Kidney (tissue), 14 donors: ENCODE results near the gene HECW1. TPM values are rescaled to one million over a fixed set of nuclear protein-coding genes. Genes with fewer than 3 reads are reported as not detected.

Source experiments
- DNase-seq, 5 donors: peaks; one replicate each; pipeline ENCODE4 v3.0.0-alpha.2; 2013 to 2020
- FAIRE-seq: peaks from 2 replicates; lab custom pipeline; 2012; peaks lifted over from hg19 to GRCh38; lab: Jason Lieb, UNC
- H3K27ac ChIP-seq, 2 donors: one replicate each; pipeline ENCODE4 v1.7.0; 2013; ENCODE audit warnings: low read depth in 2 of 2, low read length in 2 of 2, inconsistent platforms in 1 of 2
- H3K27me3 ChIP-seq: one replicate; pipeline ENCODE4 v1.7.1; 2013; ENCODE audit warnings: low read length, inconsistent platforms; ENCODE audit not compliant: control insufficient read depth, insufficient read depth
- H3K36me3 ChIP-seq, 3 donors: one replicate each; pipeline versions ENCODE4 v1.7.0 to v1.7.1; 2013; ENCODE audit warnings: low read length in 3 of 3, control low read depth in 1 of 3, inconsistent platforms in 1 of 3; ENCODE audit not compliant: insufficient read depth in 3 of 3, control insufficient read depth in 2 of 3
- H3K4me1 ChIP-seq, 3 donors: one replicate each; pipeline versions ENCODE4 v1.7.0 to v1.7.1; 2013; ENCODE audit warnings: low read length in 3 of 3, inconsistent platforms in 1 of 3, low read depth in 1 of 3; ENCODE audit not compliant: control insufficient read depth in 2 of 3, insufficient read depth in 2 of 3
- H3K4me3 ChIP-seq, 3 donors: one replicate each; pipeline versions ENCODE4 v1.7.0 to v1.8.1; 2013; ENCODE audit warnings: low read length in 3 of 3, control low read depth in 1 of 3, inconsistent platforms in 1 of 3
- H3K9ac ChIP-seq, 3 donors: one replicate each; pipeline versions ENCODE4 v1.7.0 to v1.7.1; 2013; ENCODE audit warnings: low read length in 3 of 3, control low read depth in 1 of 3, inconsistent platforms in 1 of 3
- H3K9me3 ChIP-seq, 3 donors: one replicate each; pipeline versions ENCODE4 v1.7.0 to v1.7.1; 2013; ENCODE audit warnings: low read length in 3 of 3, control low read depth in 1 of 3, inconsistent platforms in 1 of 3; ENCODE audit not compliant: control insufficient read depth in 2 of 3, insufficient read depth in 1 of 3
- intact Hi-C: fragments of 100-400 bp; cut with DNase I; formaldehyde crosslinking; loops from one replicate; pipeline ENCODE4 v1.11.1; 2022
- polyA plus RNA-seq: library from polyadenylated mRNA; stranded (reverse); fragments of 350-450 nt; fragmentation: Illumina TruSeq; extraction: RNeasy Lipid Tissue Mini Kit (QIAGEN cat#74804); gene quantifications from one replicate; pipeline ENCODE4 v1.2.3, GENCODE V29; 2014; ENCODE audit warnings: low read depth, low replicate concordance; ENCODE audit not compliant: insufficient read depth
- total RNA-seq: library from RNA; stranded (reverse); fragmentation: NEBNext Ultra II Directional; extraction: Animal tissue kit (Norgen Biotek cat#: 25700); gene quantifications from one replicate; pipeline ENCODE4 v1.2.1, GENCODE V29; 2021
- TF ChIP-seq, protein P1 (sequence below): IDR thresholded peaks from 3 replicates; pipeline ENCODE4 v1.5.1; 2012; ENCODE audit warnings: mild to moderate bottlenecking, moderate library complexity, borderline replicate concordance; ENCODE audit not compliant: insufficient read depth; ENCODE audit errors: extremely low read depth
- donor health status: control.
- donor health status: control.
- donor health status: control.
- donor health status: control.
- donor health status: control.
- donor health status: DM: yes; HTN: yes; CAD: no.
- donor health status: Normal renal cell carcinoma (clear cell type).

HECW1 gene
- total and polyA plus RNA-seq, 2 donors from 2014 or later = 0.50 to 7.5 TPM

DNA sequence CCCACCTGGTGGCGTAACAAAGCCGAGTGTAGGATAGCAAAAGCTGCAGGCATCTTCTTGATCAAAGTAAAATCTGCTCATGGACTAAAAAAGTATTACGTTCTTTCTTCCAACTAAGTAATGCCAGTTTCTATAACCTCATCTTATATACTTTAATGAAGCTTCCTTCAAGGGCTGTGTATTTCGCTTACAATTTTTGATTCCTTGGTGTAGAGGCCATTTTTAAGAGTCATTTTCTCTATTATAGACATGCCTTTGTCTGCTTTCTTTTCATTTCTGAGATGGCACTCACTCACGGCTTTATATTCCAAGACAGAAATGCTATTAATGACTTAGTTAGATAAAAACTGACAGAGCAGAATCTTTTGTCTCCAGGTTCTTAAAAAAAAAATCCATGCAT, 194.0 kb downstream of the HECW1 start:
- H3K9ac ChIP-seq = no peak overlapping the region
- H3K9me3 ChIP-seq = no peaks in the 10 kb centered on the region
- DNase-seq (no peak), FAIRE-seq (no peak)
- H3K27ac ChIP-seq = no peak overlapping the region
- H3K36me3 ChIP-seq = no peaks in the 10 kb centered on the region
- H3K27me3 ChIP-seq = no peaks in the 10 kb centered on the region
- H3K4me1 ChIP-seq = no peaks in the 10 kb centered on the region
- intact Hi-C loops = no loop called here
- TF ChIP-seq, protein P1, sequence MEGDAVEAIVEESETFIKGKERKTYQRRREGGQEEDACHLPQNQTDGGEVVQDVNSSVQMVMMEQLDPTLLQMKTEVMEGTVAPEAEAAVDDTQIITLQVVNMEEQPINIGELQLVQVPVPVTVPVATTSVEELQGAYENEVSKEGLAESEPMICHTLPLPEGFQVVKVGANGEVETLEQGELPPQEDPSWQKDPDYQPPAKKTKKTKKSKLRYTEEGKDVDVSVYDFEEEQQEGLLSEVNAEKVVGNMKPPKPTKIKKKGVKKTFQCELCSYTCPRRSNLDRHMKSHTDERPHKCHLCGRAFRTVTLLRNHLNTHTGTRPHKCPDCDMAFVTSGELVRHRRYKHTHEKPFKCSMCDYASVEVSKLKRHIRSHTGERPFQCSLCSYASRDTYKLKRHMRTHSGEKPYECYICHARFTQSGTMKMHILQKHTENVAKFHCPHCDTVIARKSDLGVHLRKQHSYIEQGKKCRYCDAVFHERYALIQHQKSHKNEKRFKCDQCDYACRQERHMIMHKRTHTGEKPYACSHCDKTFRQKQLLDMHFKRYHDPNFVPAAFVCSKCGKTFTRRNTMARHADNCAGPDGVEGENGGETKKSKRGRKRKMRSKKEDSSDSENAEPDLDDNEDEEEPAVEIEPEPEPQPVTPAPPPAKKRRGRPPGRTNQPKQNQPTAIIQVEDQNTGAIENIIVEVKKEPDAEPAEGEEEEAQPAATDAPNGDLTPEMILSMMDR = no peak
- no peak overlapping the region for H3K4me3 ChIP-seq

DNA sequence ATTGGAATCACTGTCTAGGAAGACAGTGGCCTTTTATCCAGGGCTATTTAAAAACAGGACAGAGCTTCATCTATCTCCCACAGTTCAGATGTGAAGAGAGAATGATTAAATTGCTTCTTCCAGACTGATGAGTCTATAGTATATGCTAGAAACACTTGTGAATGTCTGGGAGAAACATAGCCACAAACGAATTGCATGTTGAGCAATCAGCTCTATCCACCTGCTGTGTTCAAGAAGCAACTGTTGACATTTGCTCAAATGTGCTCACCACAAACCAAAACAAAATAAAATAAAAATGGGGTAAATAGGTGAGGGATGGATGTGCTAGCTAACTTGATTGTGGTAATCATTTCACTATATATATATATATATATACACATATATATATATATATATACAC, 195.1 kb downstream of the HECW1 start:
- H3K27me3 ChIP-seq = no peaks in the 10 kb centered on the region
- H3K36me3 ChIP-seq = no peaks in the 10 kb centered on the region
- H3K4me3 ChIP-seq = no peak overlapping the region
- H3K27ac ChIP-seq = no peak overlapping the region
- no peaks in the 10 kb centered on the region for H3K4me1 ChIP-seq
- H3K9ac ChIP-seq = no peak overlapping the region
- DNase-seq (no peak), FAIRE-seq (no peak)
- intact Hi-C loops = no loop called here
- no peaks in the 10 kb centered on the region for H3K9me3 ChIP-seq
- TF ChIP-seq, protein P1 = no peak

DNA sequence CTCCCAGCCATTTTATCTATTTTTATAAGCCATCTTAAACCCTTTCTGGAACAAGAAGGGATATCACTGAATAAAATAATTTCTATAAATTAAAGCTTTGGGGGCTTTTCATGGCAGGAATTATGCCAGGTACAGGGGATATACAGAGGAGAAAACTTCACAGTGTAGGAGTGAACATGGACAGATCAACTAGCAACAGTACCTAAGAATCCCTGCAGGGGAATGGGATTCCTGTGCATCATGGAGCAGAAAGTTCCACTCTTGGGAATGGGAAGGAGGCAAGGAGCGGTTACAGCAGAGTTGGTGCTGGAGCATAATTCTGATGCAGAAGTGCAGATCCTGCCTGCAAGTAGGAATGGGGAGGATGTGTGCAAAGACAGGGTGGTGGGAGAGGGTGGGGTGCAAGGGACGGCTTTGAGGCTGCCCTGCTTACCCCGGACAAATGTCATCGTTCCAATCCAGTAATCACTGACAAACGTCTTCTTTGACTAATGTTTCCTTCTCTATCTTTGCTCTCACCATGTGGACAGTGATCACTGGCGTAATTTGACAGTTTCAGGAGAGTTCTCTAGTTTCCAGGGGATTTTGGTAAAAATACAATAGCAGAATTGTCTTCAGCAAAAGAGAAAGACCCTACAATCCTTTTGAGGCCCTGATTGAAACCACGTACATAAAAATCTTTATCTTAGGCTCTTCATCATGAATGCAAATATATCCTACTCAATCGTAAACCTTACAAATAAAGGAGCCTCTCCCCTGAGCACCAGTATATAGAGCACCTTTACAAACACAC, 196.7 kb downstream of the HECW1 start:
- no peak overlapping the region for H3K4me3 ChIP-seq
- H3K9ac ChIP-seq = no peak overlapping the region
- FAIRE-seq = no peak
- intact Hi-C loops = no loop called here
- H3K4me1 ChIP-seq = no peaks in the 10 kb centered on the region
- no peaks in the 10 kb centered on the region for H3K27me3 ChIP-seq
- no peaks in the 10 kb centered on the region for H3K9me3 ChIP-seq
- H3K36me3 ChIP-seq = no peaks in the 10 kb centered on the region
- TF ChIP-seq, protein P1 = no peak
- DNase-seq = no peak
- H3K27ac ChIP-seq = no peak overlapping the region
